HL-60 (cell line): Measurements from ENCODE around the gene TCFL5.

Experiments
- DNase-seq, 2 experiments: peaks; one replicate each; pipeline ENCODE4 v3.0.0-alpha.2; 2010 to 2020; ENCODE audit warnings: low read depth in 1 of 2, low spot score in 1 of 2
- H3K27ac ChIP-seq: fragments of 250-450 bp; sonication (Bioruptor Pico); replicated peaks from 2 replicates; pipeline ENCODE4 v1.5.1; 2020; ENCODE audit warnings: mild to moderate bottlenecking, moderate library complexity
- H3K27me3 ChIP-seq: fragments of 250-450 bp; sonication (Bioruptor Pico); 2 replicates; pipeline ENCODE4 v1.5.1; 2021; ENCODE audit warnings: mild to moderate bottlenecking, moderate library complexity; ENCODE audit not compliant: insufficient read depth, poor library complexity, severe bottlenecking
- H3K4me3 ChIP-seq: replicated peaks from 2 replicates; pipeline ENCODE4 v1.5.1; 2011; ENCODE audit warnings: mild to moderate bottlenecking, control low read depth, low read length; ENCODE audit not compliant: insufficient read depth
- GABPA ChIP-seq: IDR thresholded peaks from 2 replicates; pipeline ENCODE4 v1.6.1; 2012; ENCODE audit warnings: low read depth
- POLR2AphosphoS5 ChIP-seq: IDR thresholded peaks from 2 replicates; pipeline ENCODE4 v1.6.1; 2012; ENCODE audit warnings: low read depth
- SPI1 ChIP-seq: IDR thresholded peaks from 2 replicates; pipeline ENCODE4 v1.6.1; 2012; ENCODE audit warnings: low read depth, mild to moderate bottlenecking, borderline replicate concordance
- TF ChIP-seq, protein P1 (sequence below): IDR thresholded peaks from one replicate; pipeline ENCODE4 v1.5.1; 2011; ENCODE audit warnings: low read length, control low read depth, inconsistent platforms; ENCODE audit not compliant: insufficient read depth
- TF ChIP-seq, protein P2 (sequence below): IDR thresholded peaks from 2 replicates; pipeline ENCODE4 v1.6.1; 2012; ENCODE audit warnings: low read depth; ENCODE audit not compliant: insufficient replicate concordance

TCFL5 gene

DNA sequence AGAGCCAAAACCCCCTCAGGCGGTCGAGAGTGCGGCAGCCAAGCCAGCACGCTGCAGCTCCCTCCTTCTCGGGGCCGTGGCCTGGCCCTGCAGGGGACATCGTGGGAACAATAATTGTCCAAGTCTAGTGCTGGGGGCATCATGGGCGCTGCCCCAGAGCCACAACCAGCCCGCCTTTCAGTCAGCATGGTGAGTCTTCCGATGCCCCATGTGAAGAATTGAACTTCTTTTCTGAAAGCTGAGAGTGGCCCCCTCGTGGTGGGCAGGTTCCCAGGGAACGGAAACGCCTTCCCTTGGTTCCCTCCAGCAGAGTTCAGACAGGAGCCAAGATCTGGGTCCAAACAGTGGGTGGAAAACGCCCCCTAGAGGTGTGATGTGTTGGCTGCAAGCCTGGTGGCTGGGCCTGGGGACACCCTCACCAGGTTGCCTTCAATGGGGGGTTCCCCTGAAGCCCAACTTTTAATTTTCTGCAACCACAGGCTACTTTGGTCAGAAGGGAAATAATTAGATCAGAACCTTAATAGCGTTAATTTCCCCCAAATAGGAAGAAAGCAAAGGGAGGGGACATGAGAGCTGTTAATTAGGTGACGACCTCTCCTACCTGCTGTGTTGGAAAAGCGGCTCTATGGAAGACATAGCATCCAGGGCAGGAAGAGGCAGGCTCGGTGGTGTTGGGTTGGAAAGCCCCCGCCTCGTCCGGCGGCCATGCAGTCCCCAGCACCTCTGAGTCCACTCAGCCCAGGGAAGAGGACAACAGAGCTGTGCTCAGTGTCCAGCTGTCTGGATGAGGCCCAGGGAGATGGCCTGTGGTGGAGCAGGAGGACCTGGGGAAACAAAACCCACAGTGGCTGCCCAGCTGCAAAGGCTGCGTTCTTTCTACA is 70.1 kb downstream of the TCFL5 start:
- peak; percentile 88 to 92 for DNase-seq
- H3K4me3 ChIP-seq, result no peak overlapping the region
- no peaks in the 10 kb centered on the region for H3K27me3 ChIP-seq
- no peak overlapping the region for H3K27ac ChIP-seq
- TF ChIP-seq GABPA (0 out of 2 replicates have a peak, but pooled peaks have one; percentile 26), POLR2AphosphoS5 (no peak), SPI1 (peak; percentile 22; the same call in 1 of the 2 replicates)
- TF ChIP-seq, protein P1, sequence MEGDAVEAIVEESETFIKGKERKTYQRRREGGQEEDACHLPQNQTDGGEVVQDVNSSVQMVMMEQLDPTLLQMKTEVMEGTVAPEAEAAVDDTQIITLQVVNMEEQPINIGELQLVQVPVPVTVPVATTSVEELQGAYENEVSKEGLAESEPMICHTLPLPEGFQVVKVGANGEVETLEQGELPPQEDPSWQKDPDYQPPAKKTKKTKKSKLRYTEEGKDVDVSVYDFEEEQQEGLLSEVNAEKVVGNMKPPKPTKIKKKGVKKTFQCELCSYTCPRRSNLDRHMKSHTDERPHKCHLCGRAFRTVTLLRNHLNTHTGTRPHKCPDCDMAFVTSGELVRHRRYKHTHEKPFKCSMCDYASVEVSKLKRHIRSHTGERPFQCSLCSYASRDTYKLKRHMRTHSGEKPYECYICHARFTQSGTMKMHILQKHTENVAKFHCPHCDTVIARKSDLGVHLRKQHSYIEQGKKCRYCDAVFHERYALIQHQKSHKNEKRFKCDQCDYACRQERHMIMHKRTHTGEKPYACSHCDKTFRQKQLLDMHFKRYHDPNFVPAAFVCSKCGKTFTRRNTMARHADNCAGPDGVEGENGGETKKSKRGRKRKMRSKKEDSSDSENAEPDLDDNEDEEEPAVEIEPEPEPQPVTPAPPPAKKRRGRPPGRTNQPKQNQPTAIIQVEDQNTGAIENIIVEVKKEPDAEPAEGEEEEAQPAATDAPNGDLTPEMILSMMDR, result peak; percentile 90
- TF ChIP-seq, protein P2, sequence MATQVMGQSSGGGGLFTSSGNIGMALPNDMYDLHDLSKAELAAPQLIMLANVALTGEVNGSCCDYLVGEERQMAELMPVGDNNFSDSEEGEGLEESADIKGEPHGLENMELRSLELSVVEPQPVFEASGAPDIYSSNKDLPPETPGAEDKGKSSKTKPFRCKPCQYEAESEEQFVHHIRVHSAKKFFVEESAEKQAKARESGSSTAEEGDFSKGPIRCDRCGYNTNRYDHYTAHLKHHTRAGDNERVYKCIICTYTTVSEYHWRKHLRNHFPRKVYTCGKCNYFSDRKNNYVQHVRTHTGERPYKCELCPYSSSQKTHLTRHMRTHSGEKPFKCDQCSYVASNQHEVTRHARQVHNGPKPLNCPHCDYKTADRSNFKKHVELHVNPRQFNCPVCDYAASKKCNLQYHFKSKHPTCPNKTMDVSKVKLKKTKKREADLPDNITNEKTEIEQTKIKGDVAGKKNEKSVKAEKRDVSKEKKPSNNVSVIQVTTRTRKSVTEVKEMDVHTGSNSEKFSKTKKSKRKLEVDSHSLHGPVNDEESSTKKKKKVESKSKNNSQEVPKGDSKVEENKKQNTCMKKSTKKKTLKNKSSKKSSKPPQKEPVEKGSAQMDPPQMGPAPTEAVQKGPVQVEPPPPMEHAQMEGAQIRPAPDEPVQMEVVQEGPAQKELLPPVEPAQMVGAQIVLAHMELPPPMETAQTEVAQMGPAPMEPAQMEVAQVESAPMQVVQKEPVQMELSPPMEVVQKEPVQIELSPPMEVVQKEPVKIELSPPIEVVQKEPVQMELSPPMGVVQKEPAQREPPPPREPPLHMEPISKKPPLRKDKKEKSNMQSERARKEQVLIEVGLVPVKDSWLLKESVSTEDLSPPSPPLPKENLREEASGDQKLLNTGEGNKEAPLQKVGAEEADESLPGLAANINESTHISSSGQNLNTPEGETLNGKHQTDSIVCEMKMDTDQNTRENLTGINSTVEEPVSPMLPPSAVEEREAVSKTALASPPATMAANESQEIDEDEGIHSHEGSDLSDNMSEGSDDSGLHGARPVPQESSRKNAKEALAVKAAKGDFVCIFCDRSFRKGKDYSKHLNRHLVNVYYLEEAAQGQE, result no peak
